GM12872 (cell line): ENCODE data around the gene ROBO2.

Experiments used
- TF ChIP-seq, protein P1 (sequence below): IDR thresholded peaks from 3 replicates; pipeline ENCODE4 v1.5.1; 2011; ENCODE audit warnings: low read depth, mild to moderate bottlenecking, low read length, moderate library complexity; ENCODE audit not compliant: insufficient read depth

ROBO2 gene

GRCh38 chr3:77068808-77069207 lies 28.9 kb downstream of the ROBO2 start:
- TF ChIP-seq, protein P1, sequence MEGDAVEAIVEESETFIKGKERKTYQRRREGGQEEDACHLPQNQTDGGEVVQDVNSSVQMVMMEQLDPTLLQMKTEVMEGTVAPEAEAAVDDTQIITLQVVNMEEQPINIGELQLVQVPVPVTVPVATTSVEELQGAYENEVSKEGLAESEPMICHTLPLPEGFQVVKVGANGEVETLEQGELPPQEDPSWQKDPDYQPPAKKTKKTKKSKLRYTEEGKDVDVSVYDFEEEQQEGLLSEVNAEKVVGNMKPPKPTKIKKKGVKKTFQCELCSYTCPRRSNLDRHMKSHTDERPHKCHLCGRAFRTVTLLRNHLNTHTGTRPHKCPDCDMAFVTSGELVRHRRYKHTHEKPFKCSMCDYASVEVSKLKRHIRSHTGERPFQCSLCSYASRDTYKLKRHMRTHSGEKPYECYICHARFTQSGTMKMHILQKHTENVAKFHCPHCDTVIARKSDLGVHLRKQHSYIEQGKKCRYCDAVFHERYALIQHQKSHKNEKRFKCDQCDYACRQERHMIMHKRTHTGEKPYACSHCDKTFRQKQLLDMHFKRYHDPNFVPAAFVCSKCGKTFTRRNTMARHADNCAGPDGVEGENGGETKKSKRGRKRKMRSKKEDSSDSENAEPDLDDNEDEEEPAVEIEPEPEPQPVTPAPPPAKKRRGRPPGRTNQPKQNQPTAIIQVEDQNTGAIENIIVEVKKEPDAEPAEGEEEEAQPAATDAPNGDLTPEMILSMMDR, result no peak

DNA sequence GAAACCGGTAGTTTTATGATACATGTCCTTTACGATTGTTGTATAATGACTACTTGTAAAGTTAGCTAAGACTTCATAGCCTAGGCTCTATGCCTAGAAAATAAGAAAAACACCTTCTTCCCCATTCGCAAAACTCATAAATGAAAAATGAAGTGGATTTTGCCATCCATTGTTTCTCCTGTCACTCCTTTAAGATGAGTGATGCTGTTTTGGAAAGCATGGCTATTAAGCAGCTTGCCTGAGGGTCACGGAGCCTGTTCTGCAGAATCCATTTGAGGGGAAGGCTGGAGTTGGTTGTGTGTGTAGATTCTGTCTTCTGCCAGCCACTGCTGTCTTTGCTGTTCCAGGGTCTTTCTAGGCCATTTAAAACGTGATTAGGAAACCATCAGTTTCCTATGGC lies 31.5 kb downstream of the ROBO2 start:
- TF ChIP-seq, protein P1, result no peak

DNA sequence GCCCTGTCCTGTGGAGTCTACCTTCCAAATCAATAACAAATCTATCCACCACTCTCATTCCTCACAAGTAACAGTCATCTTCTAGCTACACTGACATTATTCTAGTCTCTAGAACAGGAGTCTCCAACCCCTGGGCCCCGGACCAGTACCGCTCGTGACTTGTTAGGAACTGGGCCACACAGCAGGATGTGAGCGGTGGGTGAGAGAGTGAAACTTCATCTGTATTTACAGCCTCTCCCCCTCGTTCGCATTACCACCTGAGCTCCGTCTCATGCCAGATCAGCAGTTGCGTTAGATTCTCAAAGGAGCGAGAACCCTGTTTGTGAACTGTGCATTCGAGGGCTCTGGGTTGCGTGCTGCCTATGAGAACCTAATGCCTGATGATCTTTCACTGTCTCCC lies 31.9 kb downstream of the ROBO2 start:
- TF ChIP-seq, protein P1, result no peak

DNA sequence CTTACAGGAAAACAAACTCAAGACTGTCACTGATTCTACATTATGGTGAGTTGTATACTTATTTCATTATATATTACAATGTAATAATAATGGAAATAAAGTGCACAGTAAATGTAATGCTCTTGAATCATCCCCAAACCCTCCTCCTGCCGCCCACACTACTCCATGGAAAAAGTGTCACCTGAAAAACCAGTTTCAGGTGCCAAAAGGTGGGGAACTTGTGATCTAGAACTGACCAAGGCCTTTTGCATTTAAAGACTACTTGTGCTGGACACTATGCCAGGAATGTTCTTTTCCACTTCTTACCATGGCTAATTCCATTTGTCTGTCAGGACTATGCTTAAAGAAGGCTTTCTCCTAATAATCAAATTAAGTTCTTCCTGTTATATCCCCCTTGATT lies 32.3 kb downstream of the ROBO2 start:
- TF ChIP-seq, protein P1, result no peak

GRCh38 chr3:77078279-77078678 lies 38.4 kb downstream of the ROBO2 start:
- TF ChIP-seq, protein P1, result no peak

DNA sequence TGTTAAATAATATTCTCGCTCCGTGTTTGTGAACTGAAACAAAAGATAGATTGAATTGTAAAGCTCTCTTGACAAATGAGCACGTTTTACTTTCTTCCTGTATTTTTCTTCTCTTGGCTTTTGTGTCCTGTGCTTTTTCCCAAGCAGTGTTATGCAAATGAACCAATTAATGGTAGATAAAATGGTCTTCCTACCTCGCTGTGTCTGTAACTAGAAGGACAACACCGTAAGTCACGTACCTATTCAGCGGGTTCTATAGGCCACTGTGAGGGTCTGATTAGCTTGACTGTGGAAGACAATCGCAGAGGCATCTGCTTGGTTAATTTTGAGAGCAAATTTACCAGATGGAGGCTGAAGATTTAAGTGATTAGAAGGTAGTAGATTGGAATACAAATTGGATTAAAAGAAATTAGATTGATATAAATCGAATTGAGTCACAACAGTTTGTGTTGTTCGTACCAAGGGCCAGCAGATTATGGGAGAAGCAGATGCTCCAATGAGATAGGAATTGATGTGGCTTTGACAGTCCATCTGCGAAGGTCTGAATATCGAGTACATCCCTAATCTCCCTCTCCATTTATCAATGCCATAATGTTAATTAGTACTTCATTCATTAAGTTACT lies 40.2 kb downstream of the ROBO2 start:
- TF ChIP-seq, protein P1, result no peak

DNA sequence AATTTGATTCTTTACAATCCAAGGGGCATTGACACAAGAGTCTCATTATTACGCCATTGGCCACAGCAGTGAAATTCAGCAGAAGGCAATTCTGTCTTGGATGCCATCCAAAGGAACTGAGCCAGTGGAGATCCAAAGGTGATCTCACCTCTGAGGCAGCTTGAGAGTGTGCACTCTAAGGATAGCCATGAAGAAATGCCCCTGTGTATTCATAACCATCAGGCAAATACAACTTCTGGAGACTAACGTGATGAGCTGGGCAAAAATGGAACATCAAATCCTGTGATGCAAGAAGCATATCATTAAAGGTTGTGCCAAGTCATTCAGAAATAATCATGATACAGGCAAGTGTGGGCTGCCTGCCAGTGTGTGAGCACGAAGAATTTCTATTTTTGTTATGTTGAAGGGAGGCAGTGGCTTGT lies 41.4 kb downstream of the ROBO2 start:
- TF ChIP-seq, protein P1, result no peak
